HG02840 (cell line): ENCODE measurements around the gene LRRC74B.

ENCODE experiments used
- ATAC-seq: cut with Tn5 transposase; IDR thresholded peaks from one replicate; pipeline ENCODE4 v1.9.1; 2021; ENCODE audit warnings: mild to moderate bottlenecking, moderate library complexity, moderate number of reproducible peaks; ENCODE audit not compliant: unreplicated experiment, low FRiP score

Gene LRRC74B

GRCh38 chr22:21099578-21099977, 53.8 kb downstream of the LRRC74B start:
- no peak for ATAC-seq

DNA sequence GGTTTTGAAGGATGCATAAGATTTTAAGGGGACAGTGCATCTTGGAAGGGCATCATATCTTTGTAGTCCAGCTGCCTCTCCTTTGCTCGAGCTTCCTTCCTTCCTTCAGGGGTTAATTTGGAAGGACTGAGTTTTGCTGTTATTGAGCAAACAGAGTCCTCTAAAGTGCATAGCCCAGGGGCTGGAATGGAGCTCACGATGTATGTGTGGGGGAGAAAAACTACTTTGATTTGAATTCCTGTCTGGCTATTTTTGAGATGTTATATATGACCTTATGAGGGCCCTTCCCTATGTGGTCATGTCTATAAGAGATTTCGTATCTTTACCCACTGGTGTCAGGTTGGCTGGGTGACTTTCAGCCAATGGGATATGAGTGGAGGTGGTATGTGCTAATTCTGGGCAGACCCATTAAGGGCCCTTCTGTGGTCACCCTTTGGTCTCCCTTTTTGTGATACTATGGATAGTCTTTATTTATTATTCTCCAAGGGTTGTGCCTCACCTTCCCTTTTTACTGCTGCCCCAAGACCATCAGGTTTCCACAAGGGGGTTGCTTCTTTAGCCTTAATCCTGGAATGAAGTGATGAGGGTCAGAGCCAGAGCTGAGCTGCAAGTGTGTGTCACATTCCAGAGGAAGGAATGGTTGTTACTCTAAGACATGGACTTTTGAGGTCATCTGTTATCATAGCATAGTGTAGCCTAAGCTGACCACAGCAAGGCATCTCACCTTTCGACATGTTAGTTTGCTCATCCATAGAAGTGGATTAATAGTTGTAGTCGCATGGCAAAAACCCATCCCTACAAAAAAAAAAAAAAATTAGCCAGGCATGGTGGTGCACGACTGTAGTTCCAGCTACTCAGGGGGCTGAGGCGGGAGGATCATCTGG, 54.6 kb downstream of the LRRC74B start:
- no peak for ATAC-seq

DNA sequence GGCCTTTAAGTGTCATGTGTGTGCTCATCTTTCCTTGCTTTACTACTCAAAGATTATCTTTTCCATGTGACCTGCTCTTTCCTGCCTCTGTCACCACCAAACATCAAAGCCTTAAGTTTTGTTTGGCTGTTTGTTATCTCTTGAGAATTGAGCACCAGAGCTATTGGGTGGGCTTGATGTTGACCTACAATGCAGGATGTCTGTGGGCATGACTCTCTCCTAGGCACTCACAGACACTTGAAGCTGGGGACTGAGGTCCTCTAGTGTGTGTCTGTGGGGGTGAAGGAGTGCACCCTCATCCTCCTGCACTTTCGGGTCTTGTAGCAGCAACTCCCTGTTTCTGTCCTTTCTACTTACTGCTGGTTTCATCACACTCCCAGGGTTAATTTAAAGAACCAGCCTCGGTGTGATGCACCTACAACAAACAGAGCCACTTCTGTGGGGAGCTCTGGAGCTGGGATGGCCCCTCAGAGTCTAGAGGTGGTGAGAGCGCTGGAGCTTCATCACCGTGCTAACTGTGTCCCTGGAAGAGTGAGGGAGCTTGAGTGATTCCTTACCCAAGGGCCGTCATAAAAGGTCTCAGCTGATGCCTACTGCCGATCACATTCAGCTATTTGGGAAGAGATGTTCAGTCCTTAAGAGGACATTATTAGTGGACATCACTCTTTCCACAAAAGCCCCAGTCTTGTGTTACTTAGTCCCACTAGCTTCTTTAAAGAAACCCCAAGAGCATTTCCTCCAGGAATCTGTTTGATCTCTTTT, 56.3 kb downstream of the LRRC74B start:
- ATAC-seq = no peak

- ATAC-seq = no peak
Measured at GRCh38 chr22:21102659-21103267, 57.0 kb downstream of the LRRC74B start.

DNA sequence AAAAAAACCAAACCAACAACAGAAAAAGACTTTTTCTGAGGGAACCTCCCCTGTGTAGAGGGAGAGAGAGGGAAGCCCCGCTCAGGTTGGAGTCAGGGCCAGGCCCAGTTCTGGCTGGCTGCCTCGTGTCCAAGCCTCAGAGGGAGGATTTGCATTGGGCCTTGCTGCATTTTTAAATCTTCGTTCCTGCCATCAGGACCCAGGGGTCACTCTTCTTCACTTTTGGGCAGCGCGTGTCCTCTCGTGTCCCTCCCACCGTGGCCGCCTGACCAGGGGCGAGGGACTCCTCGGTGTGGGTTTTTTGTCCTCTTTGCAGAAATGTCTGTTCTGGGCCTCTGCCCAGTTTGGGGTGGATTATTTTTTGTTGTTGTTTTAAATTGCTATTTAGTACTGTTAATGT, 57.9 kb downstream of the LRRC74B start:
- ATAC-seq = no peak

DNA sequence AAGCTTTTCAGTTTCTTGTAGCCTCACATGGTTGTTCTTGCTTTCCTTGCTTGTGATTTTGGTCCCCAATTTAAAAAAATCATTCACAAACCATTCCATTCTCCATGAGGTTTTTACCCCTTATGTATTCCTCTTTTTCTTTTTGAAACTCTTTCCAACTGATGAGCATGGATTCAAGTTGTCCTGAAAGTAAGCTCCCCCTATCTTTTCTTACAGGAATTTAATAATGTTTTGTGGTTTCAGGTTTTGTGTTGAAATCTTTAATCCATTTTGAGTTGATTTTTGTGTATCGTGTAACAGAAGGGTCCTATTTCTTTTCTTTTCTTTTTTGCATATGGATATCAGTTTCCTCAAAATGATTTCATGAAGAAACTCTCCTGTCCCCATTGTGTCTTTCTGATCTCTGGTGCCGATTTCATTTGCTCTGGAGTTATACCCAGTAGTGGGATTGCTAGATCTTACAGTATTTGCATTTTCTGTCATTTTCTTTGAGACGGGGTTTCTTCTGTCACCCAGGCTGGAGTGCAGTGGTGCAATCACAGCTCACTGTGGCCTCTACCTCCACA, 58.5 kb downstream of the LRRC74B start:
- no peak for ATAC-seq

- ATAC-seq = no peak
Measured at GRCh38 chr22:21105294-21105693, 59.5 kb downstream of the LRRC74B start.

- no peak for ATAC-seq
Measured at GRCh38 chr22:21106000-21106399, 60.3 kb downstream of the LRRC74B start.

DNA sequence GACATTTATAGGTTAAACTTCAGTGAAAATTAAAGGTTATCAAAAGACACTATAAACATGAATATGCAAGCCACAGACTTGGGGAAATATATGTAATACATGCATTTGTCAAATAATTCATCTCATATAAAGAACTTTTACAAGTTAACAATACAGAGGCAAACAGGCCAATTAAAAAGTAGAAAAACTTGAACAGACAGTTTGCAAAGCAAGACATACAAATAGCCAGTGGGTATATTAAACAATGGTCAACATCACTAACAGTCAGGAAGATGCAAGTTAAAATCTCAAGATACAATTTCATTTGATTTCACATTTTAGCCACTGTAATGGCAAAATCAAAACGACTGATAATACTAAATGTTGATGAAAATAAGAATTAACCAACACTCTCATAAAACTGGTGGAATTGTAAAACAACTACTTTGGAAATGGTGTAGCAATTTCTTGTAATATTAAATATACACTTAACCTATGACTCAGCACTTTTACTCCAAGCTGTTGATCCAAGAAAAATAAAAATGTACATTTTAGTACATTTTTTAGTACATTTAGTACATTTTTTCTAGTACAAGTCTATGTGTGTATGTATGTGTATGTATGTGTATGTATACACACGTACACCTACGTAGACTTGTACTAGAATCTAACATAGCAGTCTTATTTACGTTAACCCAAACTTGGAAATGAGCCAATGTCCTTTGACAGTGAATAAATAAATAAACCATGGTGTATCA, 62.8 kb downstream of the LRRC74B start:
- ATAC-seq = no peak
